ENCODE results near the gene TRIM68.

- no peak for TF ChIP-seq EZH2 (IDR thresholded peaks at IDR 0.05)
- TF ChIP-seq CTCF (IDR thresholded peaks at IDR 0.05): no peak
Observed at GRCh38 chr11:4643682-4644081, 35.7 kb upstream of the TRIM68 start, which contains the start of gene OR51E1.

All from neural progenitor cell (in vitro differentiated cells).